Measurements from ENCODE around the gene EPHB2.
A peak's percentile ranks its signal among the peaks of the same experiment; 100 is the strongest.
"Not testable (repeated sequence)": the region's sequence is repeated elsewhere in the genome, so short reads cannot be mapped to it uniquely, and the experiment has no call there.

Gene EPHB2

GRCh38 chr1:22699681-22700520, 10.7 kb upstream of the EPHB2 start:
- TF ChIP-seq, protein P1, sequence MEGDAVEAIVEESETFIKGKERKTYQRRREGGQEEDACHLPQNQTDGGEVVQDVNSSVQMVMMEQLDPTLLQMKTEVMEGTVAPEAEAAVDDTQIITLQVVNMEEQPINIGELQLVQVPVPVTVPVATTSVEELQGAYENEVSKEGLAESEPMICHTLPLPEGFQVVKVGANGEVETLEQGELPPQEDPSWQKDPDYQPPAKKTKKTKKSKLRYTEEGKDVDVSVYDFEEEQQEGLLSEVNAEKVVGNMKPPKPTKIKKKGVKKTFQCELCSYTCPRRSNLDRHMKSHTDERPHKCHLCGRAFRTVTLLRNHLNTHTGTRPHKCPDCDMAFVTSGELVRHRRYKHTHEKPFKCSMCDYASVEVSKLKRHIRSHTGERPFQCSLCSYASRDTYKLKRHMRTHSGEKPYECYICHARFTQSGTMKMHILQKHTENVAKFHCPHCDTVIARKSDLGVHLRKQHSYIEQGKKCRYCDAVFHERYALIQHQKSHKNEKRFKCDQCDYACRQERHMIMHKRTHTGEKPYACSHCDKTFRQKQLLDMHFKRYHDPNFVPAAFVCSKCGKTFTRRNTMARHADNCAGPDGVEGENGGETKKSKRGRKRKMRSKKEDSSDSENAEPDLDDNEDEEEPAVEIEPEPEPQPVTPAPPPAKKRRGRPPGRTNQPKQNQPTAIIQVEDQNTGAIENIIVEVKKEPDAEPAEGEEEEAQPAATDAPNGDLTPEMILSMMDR (IDR thresholded peaks at IDR 0.05; ENCODE audit: control extremely low read depth, extremely low read depth, low read depth, missing control alignments), result no peak
- ChIA-PET CTCF (interaction anchor here (1.4 kb wide), 1 partner anchor 231 kb away, joined by 3 read pairs; no protein-coding TSS in a partner anchor), POLR2A (no interaction called here)

GRCh38 chr1:22702296-22703085, 8.1 kb upstream of the EPHB2 start:
- TF ChIP-seq, protein P1 (IDR thresholded peaks at IDR 0.05; ENCODE audit: control extremely low read depth, extremely low read depth, low read depth, missing control alignments), result no peak
- no peak for DNase-seq (ENCODE audit: extremely low spot score)
- ChIA-PET POLR2A (no interaction called here), CTCF (interaction anchor here (1.2 to 4.4 kb wide), 8 partner anchors 7 to 264 kb away, joined by 3 to 38 read pairs (median 13); no protein-coding TSS in a partner anchor)

More at GRCh38 chr1:22699681-22700520, 10.7 kb upstream of the EPHB2 start:
- DNase-seq (ENCODE audit: extremely low spot score), result no peak

DNA sequence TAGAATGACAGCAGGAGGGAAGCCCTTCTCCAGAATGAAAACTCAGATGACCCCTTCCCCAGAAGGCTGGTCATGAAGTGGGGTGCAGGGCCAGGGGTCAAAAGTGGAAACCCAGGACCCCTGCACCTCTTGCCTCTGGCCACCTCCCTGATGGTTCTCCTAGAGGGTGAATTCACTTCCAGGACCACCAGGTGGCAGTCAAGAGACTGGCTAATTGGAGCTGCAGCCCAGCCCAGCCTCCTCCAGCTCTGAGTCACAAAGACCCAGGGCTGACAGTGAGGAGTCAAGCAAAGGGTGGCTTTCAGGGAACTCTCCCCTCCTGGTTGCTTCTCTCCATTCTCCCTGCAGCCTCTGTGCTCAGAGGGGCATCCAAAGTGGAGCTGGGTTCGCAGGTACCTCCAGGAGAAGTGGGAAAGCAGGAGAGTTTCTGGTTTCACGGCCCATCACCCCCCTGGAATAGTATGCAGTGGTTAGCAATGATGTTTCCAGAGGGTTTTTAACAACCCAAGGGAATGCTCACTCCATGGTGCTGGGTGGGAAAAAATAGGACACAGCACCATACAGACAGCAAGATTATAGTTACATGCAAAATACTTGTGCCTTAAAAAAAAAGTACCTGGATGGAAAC, 6.1 kb upstream of the EPHB2 start:
- ChIA-PET POLR2A (no interaction called here), CTCF (interaction anchor here (0.6 to 4.4 kb wide), 39 partner anchors 9 to 1446 kb away, joined by 3 to 38 read pairs (median 4); no protein-coding TSS in a partner anchor)
- DNase-seq (ENCODE audit: extremely low spot score), result peak; percentile 81
- TF ChIP-seq, protein P1 (IDR thresholded peaks at IDR 0.05; ENCODE audit: control extremely low read depth, extremely low read depth, low read depth, missing control alignments), result peak; percentile 75

- ChIA-PET POLR2A (no interaction called here), CTCF (interaction anchor here (0.9 to 4.4 kb wide), 11 partner anchors 12 to 1447 kb away, joined by 3 to 38 read pairs (median 15); no protein-coding TSS in a partner anchor)
- DNase-seq (ENCODE audit: extremely low spot score), result no peak
- TF ChIP-seq, protein P1 (IDR thresholded peaks at IDR 0.05; ENCODE audit: control extremely low read depth, extremely low read depth, low read depth, missing control alignments), result no peak
These were observed 5.1 kb upstream of the EPHB2 start for GRCh38 chr1:22705586-22705985.

DNA sequence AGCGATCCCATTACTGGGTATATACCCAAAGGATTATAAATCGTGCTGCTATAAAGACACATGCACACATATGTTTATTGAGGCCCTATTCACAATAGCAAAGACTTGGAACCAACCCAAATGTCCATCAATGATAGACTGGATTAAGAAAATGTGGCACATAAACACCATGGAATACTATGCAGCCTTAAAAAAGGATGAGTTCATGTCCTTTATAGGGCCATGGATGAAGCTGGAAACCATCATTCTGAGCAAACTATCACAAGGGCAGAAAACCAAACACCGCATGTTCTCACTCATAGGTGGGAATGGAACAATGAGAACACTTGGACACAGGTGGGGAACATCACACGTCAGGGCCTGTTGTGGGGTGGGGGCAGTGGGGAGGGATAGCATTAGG, 4.5 kb upstream of the EPHB2 start:
- POLR2A ChIA-PET; DNase-seq (ENCODE audit: extremely low spot score): not testable (repeated sequence)
- CTCF ChIA-PET, result interaction anchor here (0.9 to 4.4 kb wide), 3 partner anchors 17 to 184 kb away, joined by 3 to 38 read pairs (median 28); no protein-coding TSS in a partner anchor

GRCh38 chr1:22708777-22709176, 1.9 kb upstream of the EPHB2 start:
- CTCF ChIA-PET, result interaction anchor here (0.9 to 2.4 kb wide), 3 partner anchors 9 to 17 kb away, joined by 3 to 8 read pairs (median 4); no protein-coding TSS in a partner anchor

More at GRCh38 chr1:22708777-22709176, 1.9 kb upstream of the EPHB2 start:
- TF ChIP-seq, protein P1 (IDR thresholded peaks at IDR 0.05; ENCODE audit: control extremely low read depth, extremely low read depth, low read depth, missing control alignments), result no peak
- DNase-seq (ENCODE audit: extremely low spot score), result no peak
- POLR2A ChIA-PET, result no interaction called here
